OCI-LY7 (cell line): Measurements from ENCODE around the gene IL11. TPM values are rescaled to one million over a fixed set of nuclear protein-coding genes. Genes with fewer than 3 reads are reported as not detected.

ENCODE experiments used
- BruUV-seq: library from RNA; stranded (reverse); fragments of 400-500 nt; replicated peaks from 2 replicates; lab custom pipeline; 2021; lab: Mats Ljungman, UMichigan
- CTCF ChIA-PET: fragments of 300-600 bp; sonication (Branson Sonifier 250); formaldehyde crosslinking; loops from one replicate; lab custom pipeline; 2022; ENCODE audit warnings: antibody characterized with exemption; ENCODE audit not compliant: unreplicated experiment; lab: Charles Lee
- POLR2A ChIA-PET: fragments of 300-600 bp; sonication (Branson Sonifier 250); formaldehyde crosslinking; loops from one replicate; lab custom pipeline; 2022; ENCODE audit warnings: antibody characterized with exemption; lab: Charles Lee
- DNase-seq: peaks from one replicate; pipeline ENCODE4 v3.0.0-alpha.2; 2015; ENCODE audit warnings: low spot score
- H2AFZ ChIP-seq: fragments of 200-600 bp; sonication (generic), shearing (Covaris generic); 2 replicates; pipeline ENCODE4 v1.6.1; 2014; ENCODE audit warnings: mild to moderate bottlenecking, antibody characterized with exemption, low read length, moderate library complexity
- H3K27ac ChIP-seq: fragments of 200-600 bp; sonication (generic); 2 replicates; pipeline ENCODE4 v1.5.1; 2014; ENCODE audit warnings: mixed run types, low read depth, mild to moderate bottlenecking, moderate library complexity, low read length, inconsistent platforms; ENCODE audit not compliant: poor library complexity, severe bottlenecking
- H3K36me3 ChIP-seq: fragments of 200-600 bp; sonication (generic); 2 replicates; pipeline ENCODE4 v1.6.1; 2014; ENCODE audit warnings: mild to moderate bottlenecking, antibody characterized with exemption, low read length, moderate library complexity, mixed read lengths; ENCODE audit not compliant: insufficient read depth
- H3K4me1 ChIP-seq: fragments of 200-600 bp; sonication (generic); 2 replicates; pipeline ENCODE4 v1.5.1; 2014; ENCODE audit warnings: mild to moderate bottlenecking, low read length; ENCODE audit not compliant: insufficient read depth, poor library complexity, severe bottlenecking
- H3K4me2 ChIP-seq: fragments of 200-600 bp; sonication (generic); 2 replicates; pipeline ENCODE4 v1.6.1; 2014; ENCODE audit warnings: mild to moderate bottlenecking, low read length
- H3K4me3 ChIP-seq: fragments of 200-600 bp; sonication (generic); 2 replicates; pipeline ENCODE4 v1.5.1; 2014; ENCODE audit warnings: mild to moderate bottlenecking, low read depth, low read length; ENCODE audit not compliant: poor library complexity, severe bottlenecking
- H3K79me2 ChIP-seq: fragments of 200-600 bp; sonication (generic); 2 replicates; pipeline ENCODE4 v1.6.1; 2016; ENCODE audit warnings: low read depth, mild to moderate bottlenecking, low read length, moderate library complexity, mixed read lengths; ENCODE audit not compliant: insufficient read depth
- H3K9me2 ChIP-seq: fragments of 200-600 bp; sonication (generic); 2 replicates; pipeline ENCODE4 v1.6.1; 2016; ENCODE audit warnings: mild to moderate bottlenecking, low read length, mixed read lengths; ENCODE audit not compliant: insufficient read depth
- H3K9me3 ChIP-seq: fragments of 200-600 bp; sonication (generic); 2 replicates; pipeline ENCODE4 v1.6.1; 2014; ENCODE audit warnings: mild to moderate bottlenecking, mixed run types, low read length, mixed read lengths
- H4K20me1 ChIP-seq: fragments of 200-600 bp; sonication (generic); 2 replicates; pipeline ENCODE4 v1.6.1; 2014; ENCODE audit warnings: mild to moderate bottlenecking, antibody characterized with exemption, low read length, moderate library complexity, mixed read lengths; ENCODE audit not compliant: insufficient read depth
- EZH2phosphoT487 ChIP-seq: fragments of 200-600 bp; sonication (generic); IDR thresholded peaks from 2 replicates; pipeline ENCODE4 v1.6.1; 2018; ENCODE audit warnings: low read depth, borderline replicate concordance, mild to moderate bottlenecking, mixed run types, antibody characterized with exemption, low read length, moderate library complexity, mixed read lengths
- intact Hi-C: fragments of 100-400 bp; cut with micrococcal nuclease; formaldehyde crosslinking; loops from one replicate; pipeline ENCODE4 v1.10.0; 2022; ENCODE audit not compliant: unreplicated experiment
- total RNA-seq, 2 experiments: library from RNA; depleted of rRNA in 1 of 2; stranded (reverse); fragments of >200 nt in 1 of 2; shearing (Covaris generic) in 1 of 2; gene quantifications; 2 replicates each; pipeline ENCODE4 v1.2.3, GENCODE V29; 2014 to 2022
- TF ChIP-seq, protein P1 (sequence below): fragments of 200-600 bp; sonication (generic); conservative IDR thresholded peaks from 2 replicates; pipeline ENCODE4 v1.5.1; 2014; ENCODE audit warnings: mild to moderate bottlenecking, antibody characterized with exemption, low read length, moderate library complexity, mixed read lengths

IL11 gene
- total RNA-seq, 2 experiments from 2014 or later: 0.32 to 0.46 TPM

DNA sequence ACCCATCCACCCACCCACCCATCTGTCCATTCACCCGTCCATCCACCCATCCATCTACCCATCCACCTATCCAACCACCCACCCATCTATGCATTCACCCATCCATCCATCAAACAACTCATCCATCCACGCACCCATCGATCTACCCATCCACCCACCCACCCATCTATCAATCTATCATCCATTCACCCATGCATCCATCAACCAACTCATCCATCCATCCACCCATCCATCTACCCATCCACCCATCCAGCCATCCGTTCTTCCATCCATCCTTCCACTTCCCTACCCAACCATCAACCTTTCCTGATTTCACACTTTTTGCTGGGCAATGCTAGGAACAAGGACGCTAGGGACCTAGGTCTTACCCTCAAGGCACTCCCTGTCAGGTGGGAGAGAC is 11.8 kb upstream of the IL11 start:
- Histone ChIP-seq H3K4me2 (no peak overlapping the region), H3K27ac (no peak overlapping the region), H3K4me1 (peaks cover 18% of the 10 kb centered on the region), H3K79me2 (peaks cover 24% of the 10 kb centered on the region), H3K9me2 (no peaks in the 10 kb centered on the region), H2AFZ (no peak overlapping the region), H3K4me3 (no peak overlapping the region), H3K9me3 (no peaks in the 10 kb centered on the region), H3K36me3 (peaks cover 12% of the 10 kb centered on the region), H4K20me1 (peaks cover 10% of the 10 kb centered on the region)
- TF ChIP-seq, protein P1, sequence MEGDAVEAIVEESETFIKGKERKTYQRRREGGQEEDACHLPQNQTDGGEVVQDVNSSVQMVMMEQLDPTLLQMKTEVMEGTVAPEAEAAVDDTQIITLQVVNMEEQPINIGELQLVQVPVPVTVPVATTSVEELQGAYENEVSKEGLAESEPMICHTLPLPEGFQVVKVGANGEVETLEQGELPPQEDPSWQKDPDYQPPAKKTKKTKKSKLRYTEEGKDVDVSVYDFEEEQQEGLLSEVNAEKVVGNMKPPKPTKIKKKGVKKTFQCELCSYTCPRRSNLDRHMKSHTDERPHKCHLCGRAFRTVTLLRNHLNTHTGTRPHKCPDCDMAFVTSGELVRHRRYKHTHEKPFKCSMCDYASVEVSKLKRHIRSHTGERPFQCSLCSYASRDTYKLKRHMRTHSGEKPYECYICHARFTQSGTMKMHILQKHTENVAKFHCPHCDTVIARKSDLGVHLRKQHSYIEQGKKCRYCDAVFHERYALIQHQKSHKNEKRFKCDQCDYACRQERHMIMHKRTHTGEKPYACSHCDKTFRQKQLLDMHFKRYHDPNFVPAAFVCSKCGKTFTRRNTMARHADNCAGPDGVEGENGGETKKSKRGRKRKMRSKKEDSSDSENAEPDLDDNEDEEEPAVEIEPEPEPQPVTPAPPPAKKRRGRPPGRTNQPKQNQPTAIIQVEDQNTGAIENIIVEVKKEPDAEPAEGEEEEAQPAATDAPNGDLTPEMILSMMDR: no peak
- no peak for TF ChIP-seq EZH2phosphoT487
- BruUV-seq: no TSS peak
- no peak for DNase-seq
- POLR2A ChIA-PET: no interaction called here
- CTCF ChIA-PET: interaction anchor here (0.6 kb wide), 1 partner anchor 21 kb away, joined by 5 read pairs; no protein-coding TSS in a partner anchor
- intact Hi-C loops: no loop called here

DNA sequence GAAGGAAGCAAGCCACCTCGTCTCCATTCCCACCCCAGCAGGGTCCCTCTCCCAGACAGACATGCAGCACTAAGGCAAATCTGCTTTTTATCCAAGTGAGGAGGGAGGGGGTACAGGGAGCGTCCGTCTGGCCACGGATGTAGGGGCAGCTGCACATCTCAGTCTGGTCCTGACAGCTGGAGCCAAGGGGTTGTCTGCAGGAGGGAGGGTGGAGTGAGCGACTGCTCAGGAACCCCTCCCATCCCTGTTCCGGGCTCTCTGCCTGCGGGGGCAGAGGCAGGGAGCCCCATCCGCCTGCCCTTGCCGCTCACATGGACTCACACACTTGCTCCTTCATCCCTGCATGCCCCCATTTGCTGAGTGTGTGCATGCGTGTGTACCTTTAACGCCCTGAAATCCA is 8.9 kb upstream of the IL11 start:
- Histone ChIP-seq H3K9me2 (no peaks in the 10 kb centered on the region), H4K20me1 (no peaks in the 10 kb centered on the region), H2AFZ (no peak overlapping the region), H3K27ac (no peak overlapping the region), H3K9me3 (no peaks in the 10 kb centered on the region), H3K79me2 (peaks cover 4% of the 10 kb centered on the region; the same call in 1 of the 2 replicates), H3K36me3 (no peaks in the 10 kb centered on the region), H3K4me2 (no peak overlapping the region), H3K4me1 (peaks cover 8% of the 10 kb centered on the region), H3K4me3 (no peak overlapping the region)
- ChIA-PET POLR2A (no interaction called here), CTCF (no interaction called here)
- intact Hi-C loops: no loop called here
- no TSS peak for BruUV-seq
- no peak for TF ChIP-seq EZH2phosphoT487
- TF ChIP-seq, protein P1: no peak
- DNase-seq: no peak

DNA sequence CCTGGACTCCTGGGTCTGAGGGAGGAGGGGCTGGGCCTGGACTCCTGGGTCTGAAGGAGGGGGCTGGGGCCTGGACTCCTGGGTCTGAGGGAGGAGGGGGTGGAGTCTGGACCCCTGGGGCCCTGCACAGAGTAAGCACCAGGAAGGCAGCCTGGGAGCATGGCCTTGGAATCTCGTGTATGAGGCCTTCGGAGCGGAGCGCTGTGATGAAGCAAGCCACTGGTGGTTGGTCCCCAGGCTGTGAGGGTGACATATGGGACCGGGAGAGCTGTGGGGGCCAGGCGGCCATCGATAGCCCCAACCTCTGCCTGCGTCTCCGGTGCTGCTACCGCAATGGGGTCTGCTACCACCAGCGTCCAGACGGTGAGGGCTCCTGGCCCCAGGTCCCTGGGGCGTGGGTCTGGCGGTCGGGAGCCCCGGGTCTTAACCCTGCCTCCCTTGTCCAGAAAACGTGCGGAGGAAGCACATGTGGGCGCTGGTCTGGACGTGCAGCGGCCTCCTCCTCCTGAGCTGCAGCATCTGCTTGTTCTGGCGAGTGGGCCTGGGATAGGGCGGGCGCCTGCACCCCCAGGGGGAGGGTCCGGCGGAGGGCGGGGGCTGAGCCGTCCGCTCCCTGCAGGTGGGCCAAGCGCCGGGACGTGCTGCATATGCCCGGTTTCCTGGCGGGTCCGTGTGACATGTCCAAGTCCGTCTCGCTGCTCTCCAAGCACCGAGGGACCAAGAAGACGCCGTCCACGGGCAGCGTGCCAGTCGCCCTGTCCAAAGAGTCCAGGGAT is 7.3 kb upstream of the IL11 start:
- Histone ChIP-seq H3K27ac (no peak overlapping the region), H3K4me1 (no peaks in the 10 kb centered on the region), H3K9me2 (no peaks in the 10 kb centered on the region), H3K36me3 (no peaks in the 10 kb centered on the region), H3K79me2 (no peaks in the 10 kb centered on the region), H3K9me3 (no peaks in the 10 kb centered on the region), H3K4me3 (no peak overlapping the region), H2AFZ (no peak overlapping the region), H4K20me1 (no peaks in the 10 kb centered on the region), H3K4me2 (no peak overlapping the region)
- intact Hi-C loops: no loop called here
- ChIA-PET POLR2A (no interaction called here), CTCF (no interaction called here)
- BruUV-seq: no TSS peak
- TF ChIP-seq EZH2phosphoT487: no peak
- TF ChIP-seq, protein P1: no peak
- no peak for DNase-seq
